HG02870 (cell line): ENCODE measurements around the gene CPT1C.
"Not testable (repeated sequence)": the region's sequence is repeated elsewhere in the genome, so short reads cannot be mapped to it uniquely, and the experiment has no call there.

Source experiments
- ATAC-seq: cut with Tn5 transposase; IDR thresholded peaks from one replicate; pipeline ENCODE4 v1.9.1; 2021; ENCODE audit warnings: mild to moderate bottlenecking, moderate library complexity; ENCODE audit not compliant: unreplicated experiment

Gene CPT1C

GRCh38 chr19:49699364-49699763 is 8.4 kb downstream of the CPT1C start:
- ATAC-seq, result no peak

DNA sequence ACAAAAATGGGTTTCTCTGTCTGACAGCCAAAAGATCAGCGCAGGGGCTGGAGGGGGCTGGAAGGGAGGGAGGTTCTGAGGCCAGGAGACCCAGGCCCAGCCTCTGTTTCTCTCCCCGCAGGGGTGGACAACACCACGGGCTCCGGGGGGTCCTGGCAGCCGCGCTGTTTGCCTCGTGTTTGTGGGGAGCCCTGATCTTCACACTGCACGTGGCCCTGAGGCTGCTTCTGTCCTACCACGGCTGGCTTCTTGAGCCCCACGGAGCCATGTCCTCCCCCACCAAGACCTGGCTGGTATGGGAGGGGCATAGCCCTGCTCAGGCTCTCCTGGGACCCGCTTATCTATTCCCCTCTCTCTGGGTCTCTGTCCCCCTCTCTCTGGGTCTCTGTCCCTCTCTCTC is 9.6 kb downstream of the CPT1C start:
- ATAC-seq, result no peak

DNA sequence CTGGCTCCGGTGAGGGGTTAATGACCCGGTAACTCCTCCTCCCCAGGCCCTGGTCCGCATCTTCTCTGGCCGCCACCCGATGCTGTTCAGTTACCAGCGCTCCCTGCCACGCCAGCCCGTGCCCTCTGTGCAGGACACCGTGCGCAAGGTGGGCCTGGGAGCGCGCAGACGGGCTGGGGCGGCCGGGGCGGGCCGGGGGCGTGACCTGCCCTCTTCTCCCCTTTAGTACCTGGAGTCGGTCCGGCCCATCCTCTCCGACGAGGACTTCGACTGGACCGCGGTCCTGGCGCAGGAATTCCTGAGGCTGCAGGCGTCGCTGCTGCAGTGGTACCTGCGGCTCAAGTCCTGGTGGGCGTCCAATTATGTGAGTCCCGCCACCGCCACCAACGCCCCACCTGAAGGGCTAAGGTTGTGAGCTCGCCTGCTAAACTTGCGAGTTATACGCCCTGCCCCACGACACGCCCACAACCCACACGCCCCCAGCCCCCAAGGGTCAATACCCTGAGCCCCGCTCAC is 10.4 kb downstream of the CPT1C start:
- no peak for ATAC-seq

DNA sequence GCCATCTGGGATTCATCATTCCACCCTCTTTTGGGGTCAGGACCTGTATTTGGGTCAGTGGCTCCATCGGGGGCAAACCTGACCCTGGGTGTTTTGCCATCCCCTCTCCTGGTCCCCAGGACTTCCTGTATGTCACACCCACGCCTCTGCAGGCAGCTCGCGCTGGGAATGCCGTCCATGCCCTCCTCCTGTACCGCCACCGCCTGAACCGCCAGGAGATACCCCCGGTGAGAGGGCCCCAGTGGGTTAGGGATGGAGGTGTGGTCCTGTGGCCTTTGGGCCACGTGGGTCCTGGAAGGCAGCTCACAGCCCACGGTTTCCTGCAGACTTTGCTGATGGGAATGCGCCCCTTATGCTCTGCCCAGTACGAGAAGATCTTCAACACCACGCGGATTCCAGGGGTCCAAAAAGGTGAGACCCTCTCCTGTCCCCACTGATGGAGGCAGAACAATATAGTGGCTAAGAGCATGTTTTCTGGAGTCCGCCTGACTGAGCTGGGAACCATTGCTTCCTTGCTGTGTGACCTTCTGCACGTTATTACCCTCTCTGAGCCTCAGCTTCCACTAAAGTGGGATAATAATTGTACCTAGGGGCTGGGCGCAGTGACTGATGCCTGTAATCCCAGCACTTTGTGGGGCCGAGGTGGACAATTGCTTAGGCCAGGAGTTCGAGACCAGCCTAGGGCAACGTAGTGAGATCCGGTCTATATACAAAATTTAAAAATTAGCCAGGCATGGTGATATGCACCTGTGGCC is 14.1 kb downstream of the CPT1C start:
- ATAC-seq, result no peak

DNA sequence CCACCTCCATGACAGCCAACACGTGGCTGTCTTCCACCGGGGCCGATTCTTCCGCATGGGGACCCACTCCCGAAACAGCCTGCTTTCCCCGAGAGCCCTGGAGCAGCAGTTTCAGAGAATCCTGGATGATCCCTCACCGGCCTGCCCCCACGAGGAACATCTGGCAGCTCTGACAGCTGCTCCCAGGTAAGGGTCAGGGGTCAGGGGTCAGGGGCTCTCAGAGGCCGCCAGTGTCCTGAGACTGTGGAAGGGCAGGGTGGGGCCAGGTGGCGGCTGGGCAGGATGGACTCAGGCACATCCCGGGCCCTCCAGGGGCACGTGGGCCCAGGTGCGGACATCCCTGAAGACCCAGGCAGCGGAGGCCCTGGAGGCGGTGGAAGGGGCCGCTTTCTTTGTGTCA is 15.0 kb downstream of the CPT1C start:
- ATAC-seq, result no peak

GRCh38 chr19:49710372-49710951 is 19.5 kb downstream of the CPT1C start:
- no peak for ATAC-seq

DNA sequence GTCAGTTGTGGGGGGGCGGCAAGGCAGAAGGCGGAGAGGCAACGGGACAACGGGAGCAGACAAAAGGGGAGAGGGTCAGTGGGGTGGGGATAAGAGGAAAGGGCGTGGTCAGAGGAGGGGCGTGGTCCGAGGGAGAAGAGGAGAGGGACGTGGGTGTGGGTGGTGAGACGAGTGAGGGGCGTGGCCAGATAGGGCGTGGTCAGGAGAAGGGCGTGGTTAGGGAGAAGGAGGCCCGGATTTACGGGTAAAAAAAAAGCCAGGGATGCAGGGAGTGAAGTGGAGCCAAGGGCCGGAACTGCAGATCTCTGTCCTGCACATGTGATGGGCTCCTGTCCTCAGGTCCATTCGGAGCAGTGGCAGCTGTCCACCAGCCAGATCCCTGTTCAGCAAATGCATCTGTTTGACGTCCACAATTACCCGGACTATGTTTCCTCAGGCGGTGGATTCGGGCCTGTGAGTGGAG is 21.5 kb downstream of the CPT1C start:
- ATAC-seq, result no peak

- ATAC-seq, result no peak
These were observed 22.4 kb downstream of the CPT1C start for GRCh38 chr19:49713236-49713845.

GRCh38 chr19:49716154-49716553 is 25.2 kb downstream of the CPT1C start:
- no peak for ATAC-seq

DNA sequence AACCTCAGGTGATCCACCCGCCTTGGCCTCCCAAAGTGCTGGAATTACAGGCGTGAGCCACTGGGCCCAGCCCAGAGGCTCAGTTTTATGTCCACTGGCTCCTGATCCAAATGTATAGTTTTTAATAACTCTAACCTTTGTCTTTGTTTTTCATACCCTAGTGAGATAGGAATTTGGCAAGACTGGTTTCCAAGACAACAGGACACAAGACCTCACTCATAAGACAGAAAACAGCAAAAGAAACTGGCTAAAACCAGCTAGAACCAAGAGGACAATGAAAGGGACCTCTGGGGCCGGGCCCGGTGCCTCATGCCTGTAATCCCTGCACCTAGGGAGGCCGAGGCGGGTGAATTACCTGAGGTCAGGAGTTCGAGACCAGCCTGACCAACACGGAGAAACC is 27.6 kb downstream of the CPT1C start:
- no peak for ATAC-seq

DNA sequence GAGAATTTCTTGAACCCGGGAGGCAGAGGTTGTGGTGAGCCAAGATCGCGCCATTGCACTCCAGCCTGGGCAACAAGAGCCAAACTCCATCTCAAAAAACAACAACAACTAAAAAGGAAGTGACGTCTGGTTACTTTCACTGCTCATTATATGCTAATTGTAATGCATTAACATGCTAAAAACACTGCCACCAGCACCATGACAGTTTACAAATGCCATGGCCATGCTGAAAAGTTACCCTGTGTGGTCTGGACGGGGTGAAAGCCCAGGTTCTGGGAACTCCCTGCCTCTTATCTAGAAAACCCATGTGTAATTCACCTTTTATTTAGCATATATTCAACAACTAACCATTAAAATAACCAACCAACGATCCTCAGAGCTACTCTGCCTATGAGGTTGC is 28.1 kb downstream of the CPT1C start:
- ATAC-seq, result no peak

GRCh38 chr19:49719420-49719819 is 28.5 kb downstream of the CPT1C start:
- ATAC-seq, result not testable (repeated sequence)

DNA sequence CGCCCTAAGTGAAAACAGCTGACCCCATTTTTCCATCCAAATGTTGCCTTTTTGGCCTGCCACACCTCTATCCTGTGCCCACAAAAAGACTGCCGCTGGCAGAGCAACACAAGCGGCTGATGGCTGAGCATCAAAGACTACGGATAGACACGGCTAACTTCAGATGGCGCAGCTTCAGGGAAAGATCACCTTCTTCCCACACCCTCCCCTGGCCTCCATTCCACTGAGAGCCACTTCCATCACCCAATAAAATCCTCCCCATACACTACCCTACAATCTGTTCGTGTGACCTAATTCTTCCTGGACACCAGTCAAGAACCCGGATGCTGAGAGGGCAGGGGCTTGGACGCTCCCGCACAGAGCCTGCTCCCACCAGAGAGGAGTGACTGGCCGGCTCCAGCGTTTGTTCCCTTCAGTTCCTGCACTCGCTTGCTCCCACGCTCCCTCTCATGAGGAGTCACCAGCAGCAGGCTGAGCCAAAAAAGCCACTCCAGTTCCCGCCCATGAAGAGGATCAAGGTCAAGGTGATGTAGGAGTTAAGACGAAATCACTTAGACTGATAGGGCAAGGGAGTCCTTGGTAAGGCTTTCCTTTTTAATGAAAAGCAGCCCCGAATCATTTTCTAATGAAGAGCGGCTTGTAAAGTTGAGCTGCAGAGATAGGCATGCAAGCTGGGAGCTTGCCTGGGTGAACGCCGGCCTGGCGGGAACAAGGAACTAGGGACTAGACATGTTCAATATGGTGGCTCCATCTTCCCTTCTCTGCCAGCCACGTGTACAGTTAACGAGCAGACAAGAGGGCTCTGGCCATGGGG is 36.5 kb downstream of the CPT1C start:
- ATAC-seq, result no peak

GRCh38 chr19:49730166-49730565 is 39.2 kb downstream of the CPT1C start:
- ATAC-seq, result no peak

- no peak for ATAC-seq
These were observed 47.4 kb downstream of the CPT1C start for GRCh38 chr19:49738268-49738667.

DNA sequence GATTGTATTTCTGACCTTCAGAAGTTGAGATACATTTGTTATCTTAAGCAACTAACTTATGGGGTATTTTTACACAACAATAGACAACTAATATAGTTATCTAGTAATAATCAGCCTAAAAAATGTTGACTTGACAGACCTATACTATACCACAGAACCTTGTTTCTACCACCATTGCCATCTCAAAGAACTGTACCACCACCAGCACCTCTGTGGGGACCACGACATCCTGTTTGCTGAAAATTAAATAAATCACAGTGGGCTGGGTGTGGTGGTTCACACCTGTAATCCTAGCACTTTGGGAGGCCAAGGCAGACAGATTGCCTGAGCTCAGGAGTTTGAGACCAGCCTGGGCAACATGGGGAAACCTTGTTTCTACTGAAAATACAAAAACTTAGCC is 48.2 kb downstream of the CPT1C start:
- no peak for ATAC-seq

DNA sequence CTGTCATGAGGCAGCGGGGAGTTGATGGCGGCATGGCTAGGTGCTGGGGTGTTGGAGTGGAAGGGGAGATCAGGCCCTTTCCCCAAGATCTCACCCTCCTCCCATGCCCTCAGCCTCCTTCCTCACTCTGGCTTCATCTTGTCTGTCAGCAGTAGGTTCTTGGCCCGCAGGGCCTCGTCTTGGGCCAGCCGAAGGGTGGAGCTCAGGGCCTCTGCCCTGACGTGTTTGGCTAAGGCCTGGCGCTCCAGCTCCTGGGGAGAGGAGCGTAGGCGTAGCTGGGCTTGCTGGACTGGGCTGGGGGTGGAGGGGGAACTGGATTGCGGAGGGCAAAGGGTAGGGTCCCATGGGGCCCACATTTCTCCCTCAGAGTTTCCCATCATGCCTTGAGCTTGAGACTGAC is 49.0 kb downstream of the CPT1C start:
- no peak for ATAC-seq

GRCh38 chr19:49741210-49741844 is 50.4 kb downstream of the CPT1C start:
- no peak for ATAC-seq

DNA sequence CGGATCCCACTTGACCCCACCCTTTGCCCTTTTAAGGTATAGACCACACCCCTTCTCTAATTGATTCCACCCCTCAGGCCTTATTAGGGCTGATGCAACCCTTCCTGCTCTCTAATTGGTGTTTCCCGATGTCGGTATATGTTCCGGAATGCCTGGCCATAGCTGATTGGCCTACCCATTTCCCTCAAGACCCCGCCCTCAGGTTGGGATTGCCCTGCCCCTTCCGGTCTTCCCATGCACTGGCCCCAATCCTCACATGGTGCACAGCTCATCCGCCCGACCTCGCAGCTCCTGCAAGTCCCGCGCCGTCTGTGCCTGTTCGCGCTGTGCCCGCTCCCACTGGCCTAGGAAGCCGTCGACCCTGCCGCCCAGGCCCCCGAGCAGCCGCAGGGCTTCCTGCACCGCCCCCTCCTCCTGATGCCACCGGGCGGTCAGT is 54.0 kb downstream of the CPT1C start:
- no peak for ATAC-seq

DNA sequence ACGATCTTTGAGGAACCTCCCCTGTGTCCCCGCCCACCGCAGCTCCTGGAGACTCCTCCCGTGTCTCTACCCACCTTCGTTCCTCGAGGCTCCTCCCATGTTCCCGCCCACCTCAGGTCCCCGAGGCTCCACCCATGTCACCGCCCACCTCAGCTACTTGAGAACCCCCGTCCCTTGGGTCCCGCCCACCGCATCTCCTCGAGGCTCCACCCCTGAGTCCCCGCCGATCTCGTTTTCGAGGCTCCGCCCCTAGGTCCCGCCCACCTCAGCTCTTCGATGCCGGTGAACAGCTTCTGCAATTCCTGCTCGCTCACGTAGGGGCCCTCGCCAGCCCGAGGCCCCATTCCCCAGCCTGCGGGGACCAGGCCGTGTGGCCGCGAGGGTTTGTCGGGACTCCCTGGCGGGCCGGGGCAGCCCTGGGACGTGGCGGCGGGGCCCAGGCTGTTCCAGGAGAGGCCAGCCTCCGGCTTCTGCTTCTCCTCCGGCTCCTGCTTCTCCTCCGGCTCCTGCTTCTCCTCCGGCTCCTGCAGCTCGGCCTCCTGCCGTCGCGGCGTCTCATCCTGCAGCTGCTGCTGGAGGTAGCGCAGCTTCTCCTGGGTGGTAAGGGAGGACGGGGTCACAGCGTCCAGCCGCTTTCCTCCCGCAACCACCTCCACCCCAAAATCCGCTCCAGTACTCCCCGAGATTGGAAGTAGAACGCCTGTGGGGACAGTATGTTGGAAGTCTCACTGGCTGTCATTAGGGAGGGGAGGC is 55.5 kb downstream of the CPT1C start:
- no peak for ATAC-seq
